Prostate gland (tissue), 2 donors: ENCODE measurements around the gene ZNF496. TPM values are rescaled to one million over a fixed set of nuclear protein-coding genes. Genes with fewer than 3 reads are reported as not detected.
"Not testable (repeated sequence)": the region's sequence is repeated elsewhere in the genome, so short reads cannot be mapped to it uniquely, and the experiment has no call there.

ENCODE experiments used
- DNase-seq: peaks from one replicate; pipeline ENCODE4 v3.0.0-alpha.2; 2019; ENCODE audit warnings: low spot score
- H3K27ac ChIP-seq, 2 donors: fragments of 200-600 bp; sonication (generic); 2 replicates each; pipeline ENCODE4 v1.5.1; 2017 to 2019
- H3K27me3 ChIP-seq: fragments of 200-600 bp; sonication (generic); replicated peaks from 2 replicates; pipeline ENCODE4 v1.5.1; 2019; ENCODE audit not compliant: insufficient read depth
- H3K36me3 ChIP-seq, 2 donors: fragments of 200-600 bp; sonication (generic); 1 replicate in 1 of 2; 2 replicates in 1 of 2; pipeline versions ENCODE4 v1.5.1 to v1.8.1; 2017 to 2019
- H3K4me1 ChIP-seq: fragments of 200-600 bp; sonication (generic); replicated peaks from 2 replicates; pipeline ENCODE4 v1.5.1; 2019
- H3K4me3 ChIP-seq, 2 donors: fragments of 200-600 bp; sonication (generic); 2 replicates each; pipeline ENCODE4 v1.5.1; 2017 to 2019
- H3K9me3 ChIP-seq: fragments of 200-600 bp; sonication (generic); 2 replicates; pipeline ENCODE4 v1.5.1; 2017
- POLR2A ChIP-seq: fragments of 450-650 bp; IDR thresholded peaks from one replicate; pipeline ENCODE4 v1.6.1; 2016; ENCODE audit warnings: antibody characterized with exemption, mild to moderate bottlenecking
- POLR2AphosphoS5 ChIP-seq: sonication (generic); formaldehyde crosslinking; IDR thresholded peaks from one replicate; pipeline ENCODE4 v1.6.1; 2017; ENCODE audit warnings: antibody characterized with exemption
- WGBS: methylation state at CpG from one replicate; pipeline ENCODE4 v1.1.5; 2018; 5-methylcytosine and 5-hydroxymethylcytosine counted together
- intact Hi-C: fragments of 100-400 bp; cut with DNase I; formaldehyde crosslinking; loops from one replicate; pipeline ENCODE4 v1.14.2; 2022
- small RNA-seq, 2 donors: library from RNA; depleted of rRNA; stranded (forward); fragments of <200 nt; gene quantifications; one replicate each; pipeline ENCODE3, GENCODE V24; 2016
- total RNA-seq, 2 donors: library from RNA; depleted of rRNA; stranded (reverse); fragments of >200 nt; gene quantifications; one replicate each; pipeline ENCODE4 v1.1.0, GENCODE V29; 2016
- TF ChIP-seq, protein P1 (sequence below), 4 experiments: fragments of 200-600 bp in 2 of 4; fragments of 450-650 bp in 2 of 4; sonication (generic) in 2 of 4; IDR thresholded peaks; 1 replicate in 3 of 4; 2 replicates in 1 of 4; pipeline ENCODE4 v1.5.1; 2016 to 2019; ENCODE audit warnings: antibody characterized with exemption in 4 of 4, mild to moderate bottlenecking in 2 of 4, moderate library complexity in 2 of 4

Gene ZNF496
- total RNA-seq, 2 donors from 2014 or later: 32.1 to 68.2 TPM

GRCh38 chr1:247268390-247269045, 63.1 kb downstream of the ZNF496 start:
- intact Hi-C loops: no loop called here
- H3K4me1 ChIP-seq: no peaks in the 10 kb centered on the region
- no peak for DNase-seq
- no peak for TF ChIP-seq POLR2AphosphoS5
- H3K9me3 ChIP-seq: no peaks in the 10 kb centered on the region
- H3K27ac ChIP-seq: no peak overlapping the region
- H3K4me3 ChIP-seq: no peak overlapping the region
- H3K27me3 ChIP-seq: no peaks in the 10 kb centered on the region
- no peaks in the 10 kb centered on the region for H3K36me3 ChIP-seq
- 39% methylated on average over 2 of the region's 2 CpGs for WGBS

GRCh38 chr1:247266053-247266452, 65.6 kb downstream of the ZNF496 start:
- intact Hi-C loops: no loop called here
- Histone ChIP-seq H3K27me3 (no peaks in the 10 kb centered on the region), H3K4me3 (no peak overlapping the region), H3K36me3 (no peaks in the 10 kb centered on the region), H3K9me3 (no peaks in the 10 kb centered on the region), H3K27ac (no peak overlapping the region), H3K4me1 (no peaks in the 10 kb centered on the region)
- TF ChIP-seq POLR2A (no peak), POLR2AphosphoS5 (no peak)
- TF ChIP-seq, protein P1, sequence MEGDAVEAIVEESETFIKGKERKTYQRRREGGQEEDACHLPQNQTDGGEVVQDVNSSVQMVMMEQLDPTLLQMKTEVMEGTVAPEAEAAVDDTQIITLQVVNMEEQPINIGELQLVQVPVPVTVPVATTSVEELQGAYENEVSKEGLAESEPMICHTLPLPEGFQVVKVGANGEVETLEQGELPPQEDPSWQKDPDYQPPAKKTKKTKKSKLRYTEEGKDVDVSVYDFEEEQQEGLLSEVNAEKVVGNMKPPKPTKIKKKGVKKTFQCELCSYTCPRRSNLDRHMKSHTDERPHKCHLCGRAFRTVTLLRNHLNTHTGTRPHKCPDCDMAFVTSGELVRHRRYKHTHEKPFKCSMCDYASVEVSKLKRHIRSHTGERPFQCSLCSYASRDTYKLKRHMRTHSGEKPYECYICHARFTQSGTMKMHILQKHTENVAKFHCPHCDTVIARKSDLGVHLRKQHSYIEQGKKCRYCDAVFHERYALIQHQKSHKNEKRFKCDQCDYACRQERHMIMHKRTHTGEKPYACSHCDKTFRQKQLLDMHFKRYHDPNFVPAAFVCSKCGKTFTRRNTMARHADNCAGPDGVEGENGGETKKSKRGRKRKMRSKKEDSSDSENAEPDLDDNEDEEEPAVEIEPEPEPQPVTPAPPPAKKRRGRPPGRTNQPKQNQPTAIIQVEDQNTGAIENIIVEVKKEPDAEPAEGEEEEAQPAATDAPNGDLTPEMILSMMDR (IDR thresholded peaks at IDR 0.05): no peak
- DNase-seq: no peak
- WGBS: 59% methylated on average over 5 of the region's 5 CpGs

DNA sequence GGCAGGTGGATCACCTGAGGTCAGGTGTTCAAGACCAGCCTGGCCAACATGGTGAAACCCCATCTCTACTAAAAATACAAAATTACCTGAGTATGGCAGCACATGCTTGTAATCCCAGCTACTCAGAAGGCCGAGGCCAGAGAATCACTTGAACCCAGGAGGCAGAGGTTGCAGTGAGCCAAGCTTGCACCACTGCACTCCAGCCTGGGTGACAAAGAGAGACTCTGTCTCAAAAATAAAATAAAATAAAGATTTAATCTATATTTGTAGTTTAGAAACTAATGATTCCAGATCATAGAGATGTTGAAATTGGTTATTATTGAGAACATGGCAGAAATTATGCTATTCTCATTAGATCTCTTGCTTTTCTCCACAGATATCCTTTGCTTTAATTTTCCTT, 75.9 kb downstream of the ZNF496 start, which contains the start of gene VN1R5:
VN1R5 (plus strand) TSS at position 301 of the 400 bp plus-strand sequence.
- H3K4me3 ChIP-seq, DNase-seq, intact Hi-C loops, H3K36me3 ChIP-seq, H3K4me1 ChIP-seq, H3K27me3 ChIP-seq, H3K9me3 ChIP-seq, H3K27ac ChIP-seq: not testable (repeated sequence)
- WGBS: 76% methylated on average over 1 of the region's 1 CpG

DNA sequence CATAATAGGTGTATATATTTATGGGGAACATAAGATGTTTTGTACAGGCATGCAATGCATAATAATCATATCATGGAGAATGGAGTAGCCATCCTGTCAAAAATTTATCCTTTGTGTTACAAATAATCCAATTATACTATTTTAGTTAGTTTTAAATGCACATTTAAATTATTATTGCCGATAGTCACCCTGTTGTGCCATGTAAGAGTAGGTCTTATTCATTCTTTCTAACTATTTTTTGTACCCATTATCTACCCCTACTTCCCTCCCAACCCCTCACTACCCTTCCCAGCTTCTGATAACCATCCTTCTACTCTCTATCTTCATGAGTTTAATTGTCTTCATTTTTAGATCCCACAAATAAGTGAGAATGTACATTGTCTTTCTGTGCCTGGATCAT, 84.1 kb downstream of the ZNF496 start:
- Histone ChIP-seq H3K27ac (no peak overlapping the region), H3K4me1 (no peaks in the 10 kb centered on the region), H3K27me3 (no peaks in the 10 kb centered on the region), H3K9me3 (no peaks in the 10 kb centered on the region), H3K36me3 (no peaks in the 10 kb centered on the region), H3K4me3 (no peak overlapping the region)
- WGBS: 100% methylated on average over 1 of the region's 1 CpG
- intact Hi-C loops: no loop called here
- no peak for TF ChIP-seq POLR2A
- TF ChIP-seq, protein P1 (IDR thresholded peaks at IDR 0.05): no peak
- no peak for TF ChIP-seq POLR2AphosphoS5
- no peak for DNase-seq

Small RNA genes within 50 kb of the gene (small RNA-seq; reads per million reads assigned to genes)
- gene RF00019: 0 reads per million in 2 donors

Other genes starting within 250 kb of the ZNF496 start
- 1 to 10 TPM; 7.0 to 8.2 TPM for gene ZNF669, start 227.5 kb downstream of the ZNF496 start, total RNA-seq
- gene ZNF124, start 159.8 kb downstream of the ZNF496 start, total RNA-seq: 10 to 100 TPM; 19.1 to 44.6 TPM
- under 1 TPM in 1 of 2 donors, not detected in 1; 0.62 TPM for gene VN1R5, start 75.8 kb downstream of the ZNF496 start, total RNA-seq
- gene NLRP3, start 84.3 kb upstream of the ZNF496 start, total RNA-seq: 1 to 10 TPM; 1.1 to 1.4 TPM
- gene OR2B11, start 126.2 kb upstream of the ZNF496 start, total RNA-seq: not detected
- under 1 TPM in 1 of 2 donors, not detected in 1; 0.45 TPM for gene OR2C3, start 204.6 kb upstream of the ZNF496 start, total RNA-seq
- 1 to 10 TPM; 1.2 to 1.5 TPM for gene GCSAML, start 217.3 kb upstream of the ZNF496 start, total RNA-seq